ENCODE data around the gene OR8H1.

Gene OR8H1

GRCh38 chr11:56292154-56292553 lies at the start of gene OR8H1:
Gene OR8H1 (minus strand): TSS chr11:56292254. CDS start chr11:56291062, 1,192 bp downstream.
- DNase-seq: no peak

DNA sequence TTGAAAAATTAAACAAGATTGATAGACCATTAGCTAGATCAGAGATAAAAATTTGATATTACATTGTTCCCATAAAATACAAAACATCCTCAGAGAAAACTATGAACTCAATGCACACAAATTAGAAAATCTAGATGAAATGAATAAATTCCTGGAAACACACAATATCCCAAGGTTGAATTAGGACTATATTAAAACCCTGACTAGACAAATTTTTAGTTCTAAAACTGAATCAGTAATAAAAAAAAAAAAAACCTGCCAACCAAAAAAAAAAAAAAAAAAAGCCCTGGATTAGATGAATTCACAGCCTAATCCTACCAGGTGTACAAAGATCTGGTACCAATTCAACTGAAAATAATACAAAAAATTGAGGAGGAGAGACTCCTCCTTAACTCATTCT lies 48.2 kb upstream of the OR8H1 start:
- DNase-seq: no peak

GRCh38 chr11:56333156-56333555 lies 41.1 kb upstream of the OR8H1 start:
- no peak for DNase-seq

- DNase-seq: no peak
Measured at GRCh38 chr11:56331861-56332491, 39.9 kb upstream of the OR8H1 start.

- DNase-seq: no peak
Measured at GRCh38 chr11:56314844-56315243, 22.8 kb upstream of the OR8H1 start, which contains the start of gene OR8K3. Gene OR8K3 (plus strand): TSS chr11:56315144. CDS start chr11:56318307, 3,163 bp downstream.

- no peak for DNase-seq
Measured at GRCh38 chr11:56307836-56308235, 15.8 kb upstream of the OR8H1 start.

- no peak for DNase-seq
Measured at GRCh38 chr11:56296898-56297297, 4.8 kb upstream of the OR8H1 start.

GRCh38 chr11:56273854-56274253 lies 18.2 kb downstream of the OR8H1 start, which contains the start of gene OR5T1:
Gene OR5T1 (plus strand): TSS chr11:56274154. CDS start chr11:56275639, 1,485 bp downstream.
- DNase-seq: no peak

- DNase-seq: no peak
Measured at GRCh38 chr11:56271092-56271491, 21.0 kb downstream of the OR8H1 start.

DNA sequence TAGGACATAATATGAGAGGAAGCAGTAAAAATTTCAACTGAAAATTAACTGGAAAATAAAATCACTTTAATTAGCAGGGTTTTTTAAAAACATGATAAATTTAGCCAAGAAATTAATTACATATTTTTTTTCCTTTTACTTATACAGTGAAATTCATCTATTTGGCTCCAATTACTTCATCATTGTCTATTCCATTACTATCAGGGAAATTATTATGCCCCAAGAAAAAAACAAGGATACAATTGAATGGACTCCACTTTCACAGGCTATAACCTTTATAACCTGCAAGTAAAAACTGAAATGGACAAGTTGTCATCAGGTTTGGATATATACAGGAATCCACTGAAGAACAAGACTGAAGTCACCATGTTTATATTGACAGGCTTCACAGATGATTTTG lies 40.1 kb downstream of the OR8H1 start, which contains the start of gene OR5T3:
TSS of gene OR5T3 (plus strand) at position 301 of the 400 bp plus-strand sequence. CDS start at position 301, 0 bp downstream.
- no peak for DNase-seq
